NCI-H446 treated with DMSO at 0.1 percent for 48 hours (cell line): ENCODE results near the gene JDP2.

Experiments
- DNase-seq: peaks from one replicate; lab custom pipeline; 2025; lab: John Stamatoyannopoulos, UW

The JDP2 gene

DNA sequence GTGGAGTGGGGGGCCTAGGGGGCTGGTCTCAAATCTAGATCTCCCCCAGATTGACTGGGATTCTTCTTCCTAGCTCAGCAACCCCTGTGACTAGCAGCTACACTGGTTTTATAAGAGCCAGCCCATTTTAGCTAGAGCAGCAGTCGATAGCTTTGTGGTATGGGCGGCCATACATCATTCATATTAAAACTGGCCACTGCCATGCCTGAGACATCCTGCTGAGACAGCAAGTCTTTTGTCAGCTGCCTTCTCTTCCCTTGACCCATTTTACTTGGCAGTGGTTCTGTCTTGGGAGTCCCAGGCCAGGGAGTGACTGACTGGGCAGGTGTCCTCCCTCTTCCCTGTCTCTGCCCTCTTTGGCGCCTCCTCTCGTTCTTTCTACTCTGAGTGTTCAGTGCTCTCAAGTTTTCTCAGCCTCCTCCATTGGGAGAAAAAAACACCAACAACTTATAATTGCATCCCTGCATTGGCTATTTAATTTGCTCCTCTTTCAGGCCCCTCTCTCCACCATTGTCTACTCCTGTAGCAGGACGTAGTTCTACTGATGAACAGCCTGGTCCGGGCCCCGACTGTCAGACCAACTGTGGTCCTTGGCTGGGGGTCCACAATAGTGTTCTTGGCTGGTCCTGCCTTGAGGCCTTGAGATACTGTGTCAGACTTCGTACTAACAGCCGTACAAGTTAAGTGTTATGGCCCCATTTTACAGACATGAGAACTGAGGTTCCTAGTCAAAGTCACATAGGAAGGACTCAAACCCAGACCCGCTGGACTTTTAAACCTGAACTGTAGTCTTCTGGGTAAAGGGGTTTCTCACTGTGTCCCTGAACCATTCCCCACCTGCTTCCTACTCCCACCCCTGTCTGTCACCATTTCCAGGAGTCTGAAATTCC is 18.3 kb upstream of the JDP2 start:
- no peak for DNase-seq

DNA sequence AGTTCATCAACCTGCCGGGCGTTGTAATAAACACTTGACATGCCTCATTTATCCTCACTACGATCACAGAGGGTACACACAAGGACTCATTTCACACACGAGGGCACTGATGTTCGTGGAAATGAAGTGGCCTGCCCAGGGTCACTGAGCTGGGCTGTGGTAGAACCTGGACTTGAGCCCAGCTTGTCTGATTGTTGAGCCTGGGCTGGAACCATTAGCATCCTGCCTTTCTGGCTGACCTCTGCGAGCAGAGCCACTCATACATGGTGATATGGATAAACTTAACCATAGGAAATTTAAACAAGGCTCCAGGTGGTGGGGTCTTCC is 16.6 kb upstream of the JDP2 start:
- no peak for DNase-seq

DNA sequence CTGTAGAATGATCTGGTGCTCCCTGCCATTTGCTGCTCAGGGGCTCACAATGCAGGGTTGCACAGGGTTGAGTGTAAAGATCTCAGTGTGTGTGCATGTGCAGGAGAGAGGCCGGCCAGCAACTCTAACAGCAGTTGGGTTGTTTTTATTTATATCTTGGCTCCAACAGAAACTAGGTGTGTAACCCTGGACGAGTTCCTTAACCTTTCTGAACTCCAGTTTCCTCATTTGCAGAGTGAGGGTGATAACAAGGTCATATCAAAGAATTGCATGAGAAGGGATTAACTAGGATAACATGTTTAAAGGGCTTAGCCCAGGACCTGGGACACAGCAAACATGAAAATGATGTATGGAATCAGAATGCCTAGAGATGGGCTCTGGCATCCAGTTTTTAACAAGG is 14.8 kb upstream of the JDP2 start:
- no peak for DNase-seq

DNA sequence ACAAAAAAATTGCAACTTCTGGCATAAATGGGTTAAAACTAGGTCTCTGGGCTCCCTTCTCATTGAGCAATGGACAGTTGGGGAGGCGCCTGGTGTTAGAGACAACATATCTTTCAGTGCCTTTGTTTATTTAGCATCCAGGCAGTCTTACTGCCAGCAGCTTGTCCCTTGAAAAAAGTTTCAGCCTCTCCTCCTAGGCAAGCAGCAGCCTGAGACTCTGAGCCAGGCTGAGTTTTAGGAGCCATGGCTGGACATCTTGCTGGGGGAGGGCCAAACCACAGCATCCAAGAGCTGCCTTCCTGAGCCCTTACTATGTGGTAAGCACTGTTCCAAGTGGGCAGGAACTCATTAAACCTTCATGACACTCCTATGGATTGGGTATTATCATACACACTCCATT is 10.1 kb upstream of the JDP2 start:
- DNase-seq, result no peak

DNA sequence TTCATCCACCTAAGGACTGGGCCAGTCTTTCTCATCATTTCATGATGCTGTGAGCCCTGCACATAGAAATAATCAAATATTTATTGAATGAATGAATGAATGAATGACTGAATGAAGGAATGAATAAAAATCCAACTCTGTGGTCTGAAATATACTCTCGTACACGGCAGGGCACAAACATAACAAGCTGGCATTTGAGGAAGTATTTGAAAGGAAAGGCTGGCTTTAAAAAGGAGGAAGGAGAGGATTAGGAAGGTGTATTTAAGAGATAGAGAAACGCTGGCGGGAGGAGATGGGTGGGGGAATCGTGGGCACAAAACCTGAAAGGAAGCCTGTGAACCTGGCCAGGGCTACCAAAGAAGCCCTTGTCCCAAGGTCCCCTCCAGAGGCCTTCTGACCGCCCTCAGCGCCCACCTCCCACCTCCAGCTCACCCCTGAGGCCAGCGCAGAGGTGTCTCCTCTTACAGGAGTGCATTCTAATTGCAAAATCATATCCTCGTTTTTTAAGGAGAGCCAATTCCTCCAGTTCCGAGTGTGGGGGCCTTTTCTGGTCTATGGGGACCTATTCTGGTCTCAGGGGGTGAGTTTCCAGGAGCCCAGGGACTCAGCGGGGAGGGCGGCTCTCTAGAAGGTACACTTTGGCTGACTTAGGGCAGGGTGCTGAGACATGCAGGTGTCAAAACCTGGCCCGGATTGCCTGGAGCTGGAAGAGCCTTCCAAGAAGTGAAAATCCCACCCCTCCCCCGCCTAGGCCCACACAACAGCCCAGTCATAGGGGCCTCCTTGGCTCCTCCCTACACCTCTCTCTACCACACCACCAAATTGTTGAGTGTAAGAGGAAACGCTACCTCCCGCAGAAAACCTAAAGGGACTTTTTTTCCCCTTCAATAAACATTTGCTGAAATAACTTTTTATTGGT is 8.7 kb upstream of the JDP2 start:
- no peak for DNase-seq

DNA sequence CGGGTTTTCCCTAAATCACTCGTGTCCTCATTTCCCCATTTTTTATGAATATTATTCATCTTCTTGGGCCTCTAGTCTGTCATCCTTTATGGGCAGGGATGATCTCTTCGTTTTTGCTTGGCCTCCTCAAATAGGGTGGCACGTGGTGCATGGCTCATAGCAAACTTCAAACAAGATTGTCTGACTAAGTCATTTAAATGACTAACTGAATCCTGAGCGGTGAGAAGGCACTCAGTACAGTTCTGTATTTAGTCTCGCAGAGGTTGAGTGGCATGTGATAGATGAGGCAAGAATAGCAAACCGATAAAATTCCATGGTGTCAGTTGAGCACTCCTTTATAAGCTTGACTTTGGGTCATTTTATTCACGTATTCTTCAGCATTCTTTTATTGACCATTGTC is 5.7 kb upstream of the JDP2 start:
- no peak for DNase-seq

DNA sequence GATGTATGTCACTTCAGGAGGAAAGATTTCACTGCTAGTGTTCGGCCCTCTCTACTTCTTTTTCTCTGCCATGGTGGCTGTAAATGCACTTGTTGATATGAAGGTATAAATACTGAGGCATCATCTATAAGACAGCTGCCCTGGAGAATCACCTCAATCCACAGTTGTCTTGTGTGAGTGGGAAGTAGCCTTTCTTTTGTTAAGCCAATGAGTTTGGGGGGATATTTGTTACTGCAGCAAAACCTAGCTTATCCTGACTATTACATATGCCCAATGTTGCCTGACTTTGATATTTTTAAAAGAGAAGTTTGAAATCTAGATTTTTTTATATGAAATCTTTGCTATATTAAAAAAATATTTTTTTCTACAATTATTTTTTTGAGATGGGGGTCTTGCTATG is 3.3 kb upstream of the JDP2 start:
- DNase-seq, result no peak

DNA sequence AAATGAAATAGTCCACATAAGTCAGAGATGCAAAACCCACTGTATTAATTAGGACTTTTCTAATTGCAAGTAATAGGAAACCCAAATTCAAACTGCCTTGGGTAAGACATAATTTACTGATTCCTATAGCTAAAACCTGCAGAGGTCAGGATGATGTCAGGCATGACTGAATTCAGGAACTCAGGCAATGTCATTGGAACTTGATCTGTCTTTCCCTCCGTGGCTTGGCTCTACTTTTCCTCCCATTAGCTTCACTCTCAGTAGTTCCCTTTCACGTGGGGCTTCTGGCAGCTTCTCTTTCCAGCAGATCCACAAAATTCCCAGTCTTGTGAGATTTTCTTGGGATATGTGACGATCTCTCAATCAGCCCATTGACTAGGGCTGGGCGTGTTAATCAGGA is 2.4 kb upstream of the JDP2 start:
- DNase-seq, result no peak

DNA sequence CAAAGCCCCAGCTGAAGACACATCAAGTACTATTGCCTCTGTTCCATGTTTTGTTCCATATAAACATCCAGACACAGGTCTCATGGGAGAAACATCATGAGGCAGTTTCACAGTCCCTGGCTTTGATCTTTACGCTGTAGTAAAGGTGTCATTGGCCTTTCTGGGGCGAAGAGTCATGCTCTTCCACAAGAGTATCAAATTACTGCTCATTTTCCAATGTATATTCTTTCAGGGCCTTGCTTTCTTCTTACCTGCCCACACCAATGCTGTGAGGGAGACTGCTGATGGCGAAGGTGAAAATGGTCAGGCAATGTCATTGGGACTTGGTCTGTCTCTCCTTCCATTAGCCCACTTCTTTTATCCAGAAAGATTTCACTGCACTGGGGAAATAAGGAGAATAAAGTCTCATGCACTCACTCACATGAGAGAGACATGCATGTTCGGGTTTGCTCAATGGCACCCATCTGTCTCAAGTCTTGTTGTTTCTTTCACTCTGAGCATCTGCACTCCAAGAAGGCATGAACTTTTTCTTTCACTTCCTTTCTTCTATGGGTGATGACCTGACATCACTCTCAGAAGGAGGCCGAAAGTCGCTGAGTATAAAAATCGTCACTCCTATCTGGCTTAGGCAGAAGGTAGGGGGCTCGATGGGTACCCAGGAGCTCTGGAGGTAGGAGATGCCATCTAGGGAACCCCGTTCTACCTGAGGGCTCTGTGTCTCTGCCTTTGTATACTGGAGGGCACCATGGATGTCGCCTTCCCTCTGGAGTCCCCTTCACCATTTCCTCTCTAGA is 1.3 kb upstream of the JDP2 start:
- DNase-seq, result no peak

DNA sequence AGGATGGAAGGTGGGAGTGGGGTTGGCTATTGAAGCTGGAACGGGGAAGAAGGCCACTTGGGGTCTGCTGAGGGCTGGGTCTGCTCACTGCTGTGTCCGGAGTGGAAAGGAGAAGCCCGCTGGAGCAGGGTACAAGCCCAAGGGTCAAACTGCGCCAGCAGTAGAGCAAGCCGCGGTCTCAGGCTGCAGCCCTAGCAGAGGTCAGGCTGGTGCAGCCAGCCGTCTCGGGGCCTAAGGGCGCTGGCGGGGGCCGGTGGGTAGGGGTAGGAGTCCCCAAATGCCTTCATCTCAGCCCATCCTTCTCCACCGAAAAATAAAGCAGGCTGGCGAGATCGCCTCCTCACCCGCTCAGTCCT is 718 bp upstream of the JDP2 start:
- DNase-seq, result no peak

DNA sequence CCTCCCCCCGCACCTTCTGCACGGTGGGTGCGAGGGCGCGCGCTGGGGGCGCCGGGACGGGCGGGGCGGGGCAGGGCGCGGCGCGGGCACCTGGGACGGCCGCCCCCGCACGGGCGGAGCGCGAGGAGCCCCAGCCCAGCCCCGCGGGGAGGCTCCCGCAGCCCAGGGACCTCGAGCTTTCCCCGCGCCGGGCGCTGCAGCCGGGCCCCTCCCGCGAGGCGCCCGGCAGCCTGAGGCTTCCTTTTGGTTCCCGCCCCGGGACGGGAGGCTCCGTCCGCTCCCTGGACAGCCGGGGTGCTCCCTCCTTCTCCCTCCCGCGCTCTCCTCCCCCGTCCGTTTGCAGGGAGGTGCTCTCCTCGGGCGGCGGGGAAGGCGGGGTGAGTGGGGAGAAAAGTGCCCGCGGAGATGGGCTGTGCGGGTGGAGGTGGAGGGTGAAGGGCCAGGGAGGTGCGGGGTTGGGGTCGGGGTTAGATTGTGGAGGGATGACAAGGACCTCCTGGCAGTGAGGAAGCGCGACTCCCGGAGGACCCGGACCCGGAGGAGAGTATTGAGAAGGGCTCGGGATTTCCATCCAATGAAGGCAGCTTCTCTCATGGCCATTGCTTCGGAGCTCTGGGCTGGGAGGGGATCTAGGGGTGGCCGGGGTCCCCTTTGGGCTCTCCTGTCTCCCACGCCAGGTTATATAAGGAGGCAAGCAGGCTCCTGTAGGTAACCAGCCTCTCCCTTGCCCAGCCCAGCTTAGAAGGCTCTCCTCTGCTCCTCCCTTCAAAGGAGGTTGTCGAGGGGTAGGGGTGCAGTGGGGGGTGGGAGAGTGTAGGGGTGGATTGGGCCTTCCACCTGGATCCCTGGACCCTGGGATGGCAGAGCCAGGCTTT is 645 bp downstream of the JDP2 start:
- DNase-seq, result no peak

DNA sequence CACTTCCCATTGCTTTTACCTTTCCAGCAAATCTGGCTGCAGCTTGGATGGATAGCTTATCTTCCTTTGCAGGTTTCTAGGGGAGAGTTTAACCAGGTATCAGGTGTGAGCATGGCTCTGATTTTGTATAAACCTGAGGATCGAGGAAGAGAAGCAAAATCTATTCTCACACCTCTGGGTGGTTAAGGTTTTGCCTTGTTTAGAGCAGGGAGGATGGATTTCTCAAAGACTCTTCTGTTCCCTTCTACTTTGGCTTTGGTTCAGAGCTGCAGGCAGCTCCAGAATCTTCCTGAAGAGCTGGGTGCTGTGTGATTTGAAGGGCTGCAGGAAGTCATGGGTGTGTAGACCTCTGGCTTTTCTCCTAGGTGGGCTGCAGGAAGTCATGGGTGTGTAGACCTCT is 1.7 kb downstream of the JDP2 start:
- DNase-seq, result no peak

DNA sequence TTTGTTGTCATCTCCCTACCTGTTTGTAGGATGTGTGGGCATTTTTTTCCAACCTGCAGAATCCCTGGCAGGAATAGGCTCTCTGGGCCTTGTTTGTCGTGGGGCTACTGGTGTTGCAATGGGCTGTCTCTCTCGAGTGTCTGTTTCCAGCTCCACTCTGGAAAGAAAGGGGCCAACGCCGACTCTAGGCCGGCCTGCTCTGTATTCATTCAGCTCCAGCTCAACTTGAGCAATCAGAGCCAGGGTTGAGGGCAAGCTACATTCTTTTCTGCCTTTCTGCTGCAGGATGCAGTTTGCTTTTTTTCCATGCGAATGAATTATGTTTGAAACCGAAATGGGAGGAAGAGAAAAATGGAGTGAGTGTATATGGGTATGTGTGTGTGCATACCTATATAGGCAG is 2.3 kb downstream of the JDP2 start:
- DNase-seq, result no peak

DNA sequence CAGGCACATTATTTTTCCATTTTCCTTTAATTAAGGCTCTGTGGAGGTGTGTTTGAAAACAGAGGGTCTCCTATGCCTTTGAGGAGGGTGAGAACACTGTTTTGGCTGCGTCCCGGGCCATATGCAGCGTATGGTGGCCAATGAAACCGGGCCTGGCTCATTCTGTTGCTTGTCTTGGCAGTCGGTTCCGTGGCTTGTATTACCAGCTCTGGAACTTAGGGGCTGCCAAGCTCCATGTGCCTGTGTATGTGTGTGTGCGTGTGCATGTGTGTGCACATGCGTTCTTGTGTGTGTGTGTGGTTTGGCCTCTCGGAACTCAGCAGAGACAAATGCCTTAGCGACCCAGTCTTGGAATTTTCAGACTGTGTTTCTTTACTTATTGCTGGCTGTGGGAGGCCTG is 2.7 kb downstream of the JDP2 start:
- peak; percentile 45 for DNase-seq

DNA sequence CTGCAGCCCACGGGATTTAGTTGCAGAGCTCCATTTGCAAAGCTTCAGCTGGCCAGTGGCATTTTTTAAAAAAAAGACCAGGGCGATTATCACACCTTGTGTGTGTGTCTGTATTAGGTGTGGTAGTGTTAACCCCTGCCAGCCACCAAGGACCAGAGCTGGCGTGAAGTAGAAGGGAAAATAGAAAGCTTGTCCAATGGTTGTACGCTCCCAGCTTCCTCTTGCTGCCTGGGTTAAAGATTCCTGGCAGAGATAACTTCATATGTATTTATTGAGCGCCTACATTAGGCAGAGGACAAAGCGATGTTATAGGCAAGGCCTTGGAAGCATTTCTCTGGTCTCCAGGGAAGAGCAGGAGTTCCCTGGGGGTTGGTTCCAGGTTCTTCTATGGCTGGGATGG is 3.2 kb downstream of the JDP2 start:
- no peak for DNase-seq

DNA sequence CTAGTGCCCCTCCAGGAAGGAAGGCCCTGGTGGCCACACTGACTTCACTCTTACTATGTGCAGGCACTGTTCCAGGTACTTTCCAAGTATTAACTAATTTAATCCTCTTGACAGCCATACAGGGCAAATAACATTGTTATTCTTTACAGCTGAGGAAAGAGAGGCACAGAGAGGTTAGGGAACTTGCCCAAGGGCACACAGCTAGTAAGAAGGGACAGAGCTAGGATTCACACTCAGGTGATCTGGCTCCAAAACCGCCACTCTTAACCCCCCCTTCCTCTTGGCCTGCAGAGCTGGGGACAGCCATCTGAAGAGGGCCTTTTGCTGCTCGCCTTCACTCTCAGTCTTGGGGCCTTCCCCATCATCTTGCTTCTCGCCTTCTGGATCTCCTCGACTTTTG is 4.0 kb downstream of the JDP2 start:
- DNase-seq, result no peak

DNA sequence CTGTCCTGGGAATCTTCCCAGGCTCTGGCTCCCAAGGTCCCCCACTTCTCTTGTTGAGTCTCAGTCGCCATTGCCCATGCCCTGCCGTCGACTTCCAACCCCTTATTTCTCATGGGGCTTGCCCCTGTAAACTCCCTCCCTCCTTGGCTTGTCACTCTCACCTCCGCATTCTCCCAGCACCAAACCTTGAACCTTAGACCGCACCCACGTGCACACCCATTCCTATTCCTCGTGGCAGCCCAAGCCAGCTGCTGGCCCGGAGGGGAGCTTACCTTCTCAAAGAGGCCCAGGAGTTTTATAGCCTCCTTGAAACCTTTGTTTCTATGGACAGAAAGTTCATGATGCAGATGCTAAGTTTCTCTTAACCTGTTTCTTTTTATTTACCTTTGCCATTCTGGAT is 4.6 kb downstream of the JDP2 start:
- DNase-seq, result no peak

DNA sequence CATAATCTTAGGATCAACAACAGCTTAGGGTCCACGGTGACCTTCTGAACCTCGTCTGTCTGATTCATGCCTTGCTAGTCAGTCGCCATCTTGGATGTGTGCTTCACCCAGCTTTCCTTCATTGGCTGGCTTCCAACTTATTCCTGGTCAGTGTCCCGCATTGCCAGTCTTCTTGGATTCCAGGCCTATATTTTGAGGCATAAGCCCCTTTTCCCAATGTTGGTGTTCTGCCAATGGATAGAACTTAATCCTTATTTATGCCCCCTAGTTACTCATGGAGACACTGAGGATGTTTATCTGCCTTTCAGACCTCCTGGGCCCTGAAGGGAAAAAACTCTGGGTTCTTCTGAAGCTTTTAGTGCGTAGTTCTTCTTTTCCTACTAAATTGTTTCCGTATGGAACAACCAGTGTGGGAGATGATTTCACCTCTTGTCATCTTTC is 5.8 kb downstream of the JDP2 start:
- no peak for DNase-seq

DNA sequence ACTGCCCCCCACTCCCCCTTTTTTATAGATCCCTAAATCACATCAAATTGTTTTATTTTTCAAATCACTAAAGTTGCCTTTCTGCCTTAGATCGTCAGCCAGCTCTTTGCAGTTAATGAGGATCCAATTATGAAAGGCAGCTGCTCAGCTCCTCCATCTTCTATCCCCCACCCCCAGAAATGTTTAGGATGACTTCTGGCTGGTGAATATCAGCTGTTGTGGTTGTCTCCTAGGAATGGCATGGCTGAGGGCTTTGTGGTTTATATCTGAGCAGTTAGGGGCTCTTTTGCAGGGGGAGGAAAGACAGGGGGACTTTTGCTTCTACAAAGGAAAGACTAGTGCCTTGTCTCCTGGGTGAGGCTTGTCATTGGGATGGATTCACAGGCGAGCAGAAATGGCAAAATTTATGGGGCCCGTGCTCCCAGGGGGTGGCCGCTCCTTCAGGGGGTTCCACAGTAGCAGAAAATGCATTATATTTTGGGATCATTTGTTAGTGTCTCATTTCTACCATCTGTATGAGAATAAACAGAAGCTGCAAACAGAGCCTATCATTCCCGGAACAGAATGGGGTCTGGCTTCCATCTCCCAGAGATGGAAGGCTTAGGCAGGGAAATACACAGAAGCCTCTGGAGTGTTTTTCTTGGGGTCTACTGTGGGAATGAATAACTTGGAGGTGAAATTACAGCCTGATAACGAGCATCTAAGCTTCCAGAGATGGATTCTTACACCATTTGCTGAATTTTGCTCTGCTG is 6.5 kb downstream of the JDP2 start:
- DNase-seq, result no peak

DNA sequence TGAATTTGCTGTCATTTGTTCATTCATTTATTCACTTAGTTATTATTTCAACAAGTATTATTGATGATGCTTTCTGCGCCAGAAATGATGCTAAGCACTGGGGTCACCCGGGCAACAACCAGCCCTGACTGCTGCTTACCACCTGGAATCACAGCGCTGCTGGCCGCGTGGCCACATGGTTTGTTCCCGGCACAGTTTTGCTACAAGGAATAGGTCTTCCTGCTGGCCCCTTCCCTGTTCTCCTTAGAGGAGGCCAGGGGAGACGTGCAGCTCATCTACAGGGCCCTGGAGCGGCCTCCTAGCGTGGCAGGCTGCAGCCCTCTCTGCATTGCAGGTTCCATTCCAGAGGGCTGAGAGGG is 7.0 kb downstream of the JDP2 start:
- no peak for DNase-seq

DNA sequence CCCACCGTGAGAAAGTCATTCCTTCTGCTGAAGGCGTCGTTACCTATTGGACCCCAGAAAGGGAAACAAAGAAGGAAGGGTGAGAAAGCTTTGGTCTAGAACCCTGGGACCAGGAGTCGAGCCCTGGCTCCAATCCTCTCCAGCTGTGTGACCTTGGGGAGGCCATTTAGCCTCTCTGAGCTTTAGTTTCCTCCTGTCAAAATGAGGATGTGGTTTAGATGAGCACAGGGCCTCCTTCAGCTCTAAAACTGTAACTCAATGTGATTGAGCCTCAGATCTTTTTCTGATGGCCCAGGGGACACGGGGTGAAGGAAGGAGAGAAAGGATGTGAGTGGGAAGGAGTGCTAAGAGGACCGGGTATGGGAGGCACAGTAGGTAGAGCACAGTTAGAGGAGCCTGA is 7.7 kb downstream of the JDP2 start:
- DNase-seq, result no peak
